ENCODE data around the gene UST. TPM values are rescaled to one million over a fixed set of nuclear protein-coding genes. Genes with fewer than 3 reads are reported as not detected.

The UST gene
- total and polyA plus RNA-seq, 2 donors (not counting 1 experiment from before 2014, with no cell fraction given) = 7.3 to 16.9 TPM

DNA sequence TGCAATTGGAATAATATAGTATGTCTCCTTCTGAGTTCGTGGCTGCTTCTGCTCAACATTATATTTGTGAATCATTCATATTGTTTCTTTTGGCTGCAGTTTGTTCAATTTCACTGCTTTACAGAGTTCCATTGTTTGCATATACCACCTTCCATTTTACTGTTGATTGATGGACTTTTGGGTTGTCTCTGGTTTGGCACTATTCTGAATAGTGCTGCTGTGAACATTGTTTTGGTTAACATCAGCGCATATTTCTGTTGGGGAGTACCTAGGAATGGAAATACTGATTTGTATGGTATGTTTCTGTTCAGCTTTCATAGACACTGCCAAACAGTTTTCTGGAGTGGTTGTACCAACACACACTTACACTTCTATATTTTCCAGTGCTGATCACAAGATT, 46.9 kb downstream of the UST start:
- no peak for TF ChIP-seq EZH2 (IDR thresholded peaks at IDR 0.05; ENCODE audit: borderline replicate concordance, insufficient read depth, low read depth, low read length, poor library complexity, severe bottlenecking)
- TF ChIP-seq, protein P1, sequence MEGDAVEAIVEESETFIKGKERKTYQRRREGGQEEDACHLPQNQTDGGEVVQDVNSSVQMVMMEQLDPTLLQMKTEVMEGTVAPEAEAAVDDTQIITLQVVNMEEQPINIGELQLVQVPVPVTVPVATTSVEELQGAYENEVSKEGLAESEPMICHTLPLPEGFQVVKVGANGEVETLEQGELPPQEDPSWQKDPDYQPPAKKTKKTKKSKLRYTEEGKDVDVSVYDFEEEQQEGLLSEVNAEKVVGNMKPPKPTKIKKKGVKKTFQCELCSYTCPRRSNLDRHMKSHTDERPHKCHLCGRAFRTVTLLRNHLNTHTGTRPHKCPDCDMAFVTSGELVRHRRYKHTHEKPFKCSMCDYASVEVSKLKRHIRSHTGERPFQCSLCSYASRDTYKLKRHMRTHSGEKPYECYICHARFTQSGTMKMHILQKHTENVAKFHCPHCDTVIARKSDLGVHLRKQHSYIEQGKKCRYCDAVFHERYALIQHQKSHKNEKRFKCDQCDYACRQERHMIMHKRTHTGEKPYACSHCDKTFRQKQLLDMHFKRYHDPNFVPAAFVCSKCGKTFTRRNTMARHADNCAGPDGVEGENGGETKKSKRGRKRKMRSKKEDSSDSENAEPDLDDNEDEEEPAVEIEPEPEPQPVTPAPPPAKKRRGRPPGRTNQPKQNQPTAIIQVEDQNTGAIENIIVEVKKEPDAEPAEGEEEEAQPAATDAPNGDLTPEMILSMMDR (IDR thresholded peaks at IDR 0.05) = no peak
- no peak overlapping the region for H3K4me2 ChIP-seq (replicated peaks; ENCODE audit: low read depth, low read length, poor library complexity, severe bottlenecking)
- H3K27me3 ChIP-seq (replicated peaks in 1 of 4; ENCODE audit: control extremely low read depth in 1 of 4, control insufficient read depth in 3 of 4, insufficient read depth in 4 of 4, low read length in 3 of 4) = no peaks in the 10 kb centered on the region
- no peak overlapping the region for H3K27ac ChIP-seq (ENCODE audit: low read length in 2 of 2)
- no peak overlapping the region for H3K4me3 Mint-ChIP-seq
- no peak overlapping the region for H3K4me3 ChIP-seq (ENCODE audit: control extremely low read depth in 1 of 5, extremely low read depth in 1 of 5, insufficient read depth in 1 of 5, low read depth in 2 of 5, low read length in 4 of 5)
- no peak overlapping the region for H3K9ac ChIP-seq (ENCODE audit: low read length)
- peaks cover 98% of the 10 kb centered on the region for H3K79me2 ChIP-seq (ENCODE audit: control insufficient read depth, insufficient read depth, low read length)
- DNase-seq = no peak
- H4K20me1 ChIP-seq (ENCODE audit: control insufficient read depth, insufficient read depth, low read length, poor library complexity, severe bottlenecking) = peaks cover 27% of the 10 kb centered on the region
- peaks cover 2% of the 10 kb centered on the region for H3K9me3 Mint-ChIP-seq (ENCODE audit: insufficient read depth)
- peaks cover 30 to 33% of the 10 kb centered on the region in 2 donors for H3K4me1 ChIP-seq (ENCODE audit: control insufficient read depth in 2 of 2, insufficient read depth in 2 of 2, low read length in 2 of 2)
- POLR2A ChIA-PET = no interaction called here
- peaks cover 49% of the 10 kb centered on the region for H3K4me1 Mint-ChIP-seq
- no peaks in the 10 kb centered on the region for H3K27me3 Mint-ChIP-seq
- no peak overlapping the region for H3K27ac Mint-ChIP-seq
- no peak for ATAC-seq (ENCODE audit: low read depth)
- H2AFZ ChIP-seq (ENCODE audit: insufficient read depth, low read depth, low read length, poor library complexity, severe bottlenecking) = no peak overlapping the region
- intact Hi-C loops (cut with micrococcal nuclease) = loop anchor here (5.0 kb wide), 1 partner anchor 36 kb away; no protein-coding TSS in a partner anchor
- H3K9me3 ChIP-seq (ENCODE audit: control extremely low read depth in 1 of 3, control insufficient read depth in 2 of 3, insufficient read depth in 1 of 3, low read length in 2 of 3) = peaks cover 3 to 8% (median 5%) of the 10 kb centered on the region in 3 donors
- WGBS (ENCODE audit: insufficient coverage) = no CpG with 5 or more reads among the region's 2 CpGs
- CTCF ChIA-PET = interaction anchor here (1.7 kb wide), 1 partner anchor 11 kb away, joined by 3 read pairs; no protein-coding TSS in a partner anchor
- H3K36me3 ChIP-seq (replicated peaks in 1 of 2; ENCODE audit: control extremely low read depth in 1 of 2, control insufficient read depth in 1 of 2, extremely low read depth in 1 of 2, insufficient read depth in 2 of 2, low read length in 1 of 2) = no peaks in the 10 kb centered on the region

DNA sequence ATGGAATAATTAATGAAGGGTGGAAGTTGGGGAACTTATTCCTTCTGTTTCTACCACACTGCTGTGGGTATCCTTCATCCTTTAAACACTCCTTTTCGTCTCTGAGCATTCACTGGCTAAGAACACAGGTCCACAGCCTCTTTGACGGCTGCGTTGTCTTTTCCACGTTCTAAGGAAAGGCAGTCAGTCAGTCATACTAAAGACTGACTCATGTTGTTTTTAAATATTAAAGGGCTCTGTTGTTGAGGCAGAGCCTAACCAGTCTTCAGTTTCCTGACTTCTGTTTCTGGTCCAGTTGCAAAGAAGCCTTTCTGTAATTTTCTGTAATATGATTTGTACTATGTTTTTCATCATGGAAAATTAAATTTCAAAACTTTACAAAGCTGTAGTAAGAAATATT, 48.0 kb downstream of the UST start:
- no peak overlapping the region for H3K4me2 ChIP-seq (replicated peaks; ENCODE audit: low read depth, low read length, poor library complexity, severe bottlenecking)
- H3K9ac ChIP-seq (ENCODE audit: low read length) = no peak overlapping the region
- H3K27me3 ChIP-seq (replicated peaks in 1 of 4; ENCODE audit: control extremely low read depth in 1 of 4, control insufficient read depth in 3 of 4, insufficient read depth in 4 of 4, low read length in 3 of 4) = no peaks in the 10 kb centered on the region
- no peak overlapping the region for H3K27ac ChIP-seq (ENCODE audit: low read length in 2 of 2)
- ATAC-seq (ENCODE audit: low read depth) (no peak), DNase-seq (no peak)
- peaks cover 98% of the 10 kb centered on the region for H3K79me2 ChIP-seq (ENCODE audit: control insufficient read depth, insufficient read depth, low read length)
- no peak overlapping the region for H2AFZ ChIP-seq (ENCODE audit: insufficient read depth, low read depth, low read length, poor library complexity, severe bottlenecking)
- peaks cover 3 to 8% (median 5%) of the 10 kb centered on the region in 3 donors for H3K9me3 ChIP-seq (ENCODE audit: control extremely low read depth in 1 of 3, control insufficient read depth in 2 of 3, insufficient read depth in 1 of 3, low read length in 2 of 3)
- TF ChIP-seq, protein P1 (IDR thresholded peaks at IDR 0.05) = no peak
- TF ChIP-seq EZH2 (IDR thresholded peaks at IDR 0.05; ENCODE audit: borderline replicate concordance, insufficient read depth, low read depth, low read length, poor library complexity, severe bottlenecking) = no peak
- intact Hi-C loops (cut with micrococcal nuclease) = loop anchor here (5.0 kb wide), 1 partner anchor 37 kb away; no protein-coding TSS in a partner anchor
- no peaks in the 10 kb centered on the region for H3K27me3 Mint-ChIP-seq
- H3K4me1 ChIP-seq (ENCODE audit: control insufficient read depth in 2 of 2, insufficient read depth in 2 of 2, low read length in 2 of 2) = peaks cover 39 to 40% of the 10 kb centered on the region in 2 donors
- no peak overlapping the region for H3K4me3 Mint-ChIP-seq
- peak overlapping the region; percentile 18 for H3K27ac Mint-ChIP-seq
- POLR2A ChIA-PET = no interaction called here
- CTCF ChIA-PET = no interaction called here
- 100% methylated on average over 1 of the region's 4 CpGs for WGBS (ENCODE audit: insufficient coverage)
- H4K20me1 ChIP-seq (ENCODE audit: control insufficient read depth, insufficient read depth, low read length, poor library complexity, severe bottlenecking) = peaks cover 22% of the 10 kb centered on the region
- H3K4me1 Mint-ChIP-seq = peaks cover 56% of the 10 kb centered on the region
- H3K4me3 ChIP-seq (ENCODE audit: control extremely low read depth in 1 of 5, extremely low read depth in 1 of 5, insufficient read depth in 1 of 5, low read depth in 2 of 5, low read length in 4 of 5) = no peak overlapping the region
- H3K9me3 Mint-ChIP-seq (ENCODE audit: insufficient read depth) = peaks cover 2% of the 10 kb centered on the region
- H3K36me3 ChIP-seq (replicated peaks in 1 of 2; ENCODE audit: control extremely low read depth in 1 of 2, control insufficient read depth in 1 of 2, extremely low read depth in 1 of 2, insufficient read depth in 2 of 2, low read length in 1 of 2) = no peaks in the 10 kb centered on the region
